NCI-H2227 treated with DMSO at 0.1 percent for 48 hours (cell line): Measurements from ENCODE around the gene SMIM45.
A peak's percentile ranks its signal among the peaks of the same experiment; 100 is the strongest.

Experiments
- DNase-seq: peaks from one replicate; lab custom pipeline; 2025; lab: John Stamatoyannopoulos, UW

Gene SMIM45

DNA sequence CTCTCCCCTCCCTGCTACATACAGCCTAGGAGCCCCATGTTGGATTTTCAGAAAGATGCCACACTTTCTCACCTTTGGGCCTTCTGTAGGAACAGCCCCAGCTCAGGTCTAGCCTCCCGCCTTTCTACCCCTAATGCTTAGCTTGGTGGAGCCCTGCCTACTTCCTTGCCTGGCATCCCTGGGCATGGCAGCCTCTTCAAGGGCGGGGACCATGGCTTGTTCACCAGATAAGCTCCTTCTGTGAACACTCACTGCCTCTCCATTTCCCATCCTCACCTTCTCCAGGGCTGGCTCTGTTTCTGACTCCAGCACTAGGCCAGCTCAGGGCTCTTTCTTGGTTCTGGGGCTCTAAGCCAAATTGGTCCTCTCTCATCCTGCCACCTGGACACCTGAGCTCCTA, 18.7 kb downstream of the SMIM45 start:
- DNase-seq = no peak

DNA sequence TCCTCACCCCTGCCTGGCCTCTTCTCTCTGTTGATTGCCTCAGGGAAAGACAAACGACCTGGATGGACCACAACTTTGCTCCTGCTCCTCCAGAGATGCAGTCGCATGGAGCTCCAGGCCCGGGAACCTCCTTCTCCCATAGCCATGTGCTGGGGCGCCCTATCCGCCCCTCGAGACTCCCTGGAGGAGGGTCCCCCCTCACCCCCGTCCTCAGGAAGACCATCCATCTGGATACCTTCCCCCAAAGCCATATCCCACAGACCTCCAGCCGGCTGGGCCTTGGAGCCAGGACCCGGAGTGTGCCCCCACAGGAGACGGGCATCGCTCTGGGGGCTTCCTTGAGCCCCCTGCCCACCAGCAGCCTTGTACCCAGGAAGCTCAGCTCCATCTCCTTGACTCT, 19.5 kb downstream of the SMIM45 start:
- no peak for DNase-seq

DNA sequence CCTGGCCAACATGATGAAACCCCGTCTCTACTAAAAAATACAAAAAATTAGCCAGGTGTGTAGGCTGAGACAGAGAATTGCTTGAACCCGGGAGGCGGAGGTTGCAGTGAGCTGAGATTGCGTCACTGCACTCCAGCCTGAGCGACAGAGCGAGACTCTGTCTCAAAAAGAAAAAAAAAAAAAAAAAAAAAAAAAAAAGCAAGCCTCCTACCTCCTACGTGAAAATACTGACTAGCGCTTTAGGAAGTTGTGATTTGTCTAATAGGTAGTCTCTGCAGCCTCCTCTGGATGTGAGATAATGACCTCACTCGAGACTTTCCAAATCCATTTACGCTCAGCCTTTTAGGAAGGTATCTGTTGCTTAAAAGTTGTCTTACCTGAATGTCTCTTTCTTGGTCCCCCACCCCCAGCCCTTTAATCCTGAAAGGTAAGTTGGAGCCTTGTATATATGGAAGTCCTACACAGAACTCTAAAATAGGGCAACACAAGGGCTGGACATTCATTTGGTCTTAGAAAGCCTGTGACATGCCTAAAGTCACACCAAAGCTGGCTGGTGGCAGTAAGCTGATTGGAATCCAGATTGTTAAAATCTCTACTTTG, 22.8 kb downstream of the SMIM45 start:
- DNase-seq = no peak

GRCh38 chr22:41975299-41976069, 23.5 kb downstream of the SMIM45 start:
- no peak for DNase-seq

GRCh38 chr22:41976070-41976901, 24.3 kb downstream of the SMIM45 start:
- DNase-seq = peak; percentile 9

- no peak for DNase-seq
These were observed 25.1 kb downstream of the SMIM45 start for GRCh38 chr22:41976961-41977566.

- DNase-seq = no peak
These were observed 26.8 kb downstream of the SMIM45 start for GRCh38 chr22:41978732-41979131.

GRCh38 chr22:41979423-41980250, 27.7 kb downstream of the SMIM45 start:
- DNase-seq = no peak

- DNase-seq = no peak
These were observed 30.9 kb downstream of the SMIM45 start for GRCh38 chr22:41982865-41983264.

- no peak for DNase-seq
These were observed 31.8 kb downstream of the SMIM45 start for GRCh38 chr22:41983513-41984405.

GRCh38 chr22:41987276-41987675, 35.3 kb downstream of the SMIM45 start:
- DNase-seq = no peak

DNA sequence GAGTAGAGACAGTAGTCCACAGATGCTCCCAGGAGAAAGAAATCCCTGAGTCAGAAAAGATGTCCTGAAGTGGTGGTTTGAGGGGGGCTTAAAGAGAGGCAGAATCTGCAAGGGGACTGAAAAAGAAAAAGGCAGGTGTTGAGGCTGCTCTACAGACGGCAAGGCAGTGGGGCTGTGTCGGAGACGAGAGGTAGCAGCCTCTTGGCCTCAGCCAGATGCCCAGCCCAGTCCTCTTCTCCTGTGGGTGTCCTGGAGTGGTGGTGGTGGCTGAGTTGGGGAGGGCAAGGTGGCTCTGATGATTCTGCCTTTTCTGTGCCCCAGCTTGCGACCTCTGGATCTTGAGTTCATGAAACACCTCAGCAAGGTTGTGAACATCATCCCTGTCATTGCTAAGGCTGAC, 37.3 kb downstream of the SMIM45 start:
- DNase-seq = no peak

- no peak for DNase-seq
These were observed 39.2 kb downstream of the SMIM45 start for GRCh38 chr22:41991111-41991510.

- DNase-seq = no peak
These were observed 40.5 kb downstream of the SMIM45 start for GRCh38 chr22:41992496-41992895.

- DNase-seq = no peak
These were observed 43.3 kb downstream of the SMIM45 start for GRCh38 chr22:41995211-41995610.

DNA sequence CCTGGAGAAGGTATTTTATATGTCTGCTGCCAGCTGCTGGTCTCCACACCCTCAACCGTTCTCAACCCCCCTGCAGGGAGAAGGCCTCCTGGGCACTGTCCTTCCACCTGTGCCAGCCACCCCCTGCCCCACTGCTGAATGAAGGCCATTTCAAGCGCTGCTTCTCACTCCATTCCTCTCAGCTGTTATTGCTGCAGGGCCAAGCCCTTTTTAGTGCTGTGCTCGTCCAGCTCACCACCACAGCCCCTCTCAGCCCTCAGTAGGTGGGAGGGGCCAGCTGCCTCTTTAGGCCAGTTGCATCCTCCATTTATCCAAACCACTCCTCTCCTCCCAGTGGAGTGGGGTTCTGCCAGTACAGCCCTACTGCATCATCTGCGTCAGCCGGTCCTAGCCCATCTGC, 44.9 kb downstream of the SMIM45 start:
- no peak for DNase-seq

DNA sequence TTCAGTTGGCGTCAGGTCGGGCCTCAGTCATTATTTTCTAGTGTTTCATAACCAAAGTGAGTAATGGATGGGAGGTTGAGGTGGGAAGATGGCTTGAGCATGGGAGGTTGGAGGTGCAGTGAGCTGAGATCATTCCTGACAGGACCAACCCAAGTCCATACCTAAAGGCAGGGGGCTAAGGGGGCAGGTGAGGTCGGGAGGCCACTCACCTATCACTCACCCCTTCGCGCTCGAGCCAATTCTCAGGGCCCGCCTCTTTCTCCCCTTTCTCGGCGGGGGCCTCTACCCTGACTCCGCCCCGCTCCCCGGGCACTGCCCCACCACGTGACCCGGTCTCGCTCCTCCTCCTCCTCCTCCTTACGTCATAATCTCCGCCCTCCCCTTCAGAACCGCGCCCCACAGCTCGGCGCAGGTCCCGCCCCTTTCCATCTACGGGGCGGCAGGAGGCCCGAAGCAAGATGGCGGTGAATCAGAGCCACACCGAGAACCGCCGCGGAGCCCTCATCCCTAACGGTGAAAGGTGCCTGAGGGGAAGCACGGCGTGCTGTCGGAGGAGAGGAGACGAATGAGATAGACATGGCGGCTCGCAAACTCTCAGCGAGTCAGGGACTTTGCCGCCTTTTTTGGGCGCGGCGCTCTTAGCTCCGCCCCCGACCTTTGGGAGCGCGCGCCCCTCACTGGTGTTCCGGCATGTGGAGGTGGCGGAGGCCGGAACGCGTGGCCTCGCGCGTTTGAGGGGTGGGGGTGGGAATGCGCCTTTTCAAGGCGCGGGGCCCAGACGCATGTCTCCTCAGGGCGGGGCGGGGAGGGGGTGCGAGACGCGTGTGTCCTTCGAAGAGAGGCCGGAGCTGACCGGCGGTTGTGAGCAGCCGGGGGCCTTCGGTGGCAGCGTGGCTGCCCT, 46.7 kb downstream of the SMIM45 start, which contains the start of gene WBP2NL:
Gene WBP2NL, plus strand, starts transcription at position 428 of the 901 bp plus-strand sequence. Its CDS starts 31 bp downstream, at position 459.
- DNase-seq = no peak

DNA sequence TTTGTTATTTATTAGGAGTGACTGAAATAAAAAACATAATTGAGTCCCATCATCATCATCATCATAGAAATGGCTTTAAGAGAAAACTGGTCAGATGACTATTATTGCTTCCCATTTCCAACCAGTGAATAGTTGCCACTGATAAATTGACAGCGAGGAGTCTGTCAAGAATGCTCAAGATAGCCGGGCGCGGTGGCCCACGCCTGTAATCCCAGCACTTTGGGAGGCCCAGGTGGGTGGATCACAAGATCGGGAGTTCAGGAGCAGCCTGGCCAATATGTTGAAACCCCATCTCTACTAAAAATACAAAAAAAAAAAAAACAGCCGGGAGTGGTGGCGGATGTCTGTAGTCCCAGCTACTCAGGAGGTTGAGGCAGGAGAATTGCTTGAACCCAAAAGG, 48.5 kb downstream of the SMIM45 start:
- no peak for DNase-seq

DNA sequence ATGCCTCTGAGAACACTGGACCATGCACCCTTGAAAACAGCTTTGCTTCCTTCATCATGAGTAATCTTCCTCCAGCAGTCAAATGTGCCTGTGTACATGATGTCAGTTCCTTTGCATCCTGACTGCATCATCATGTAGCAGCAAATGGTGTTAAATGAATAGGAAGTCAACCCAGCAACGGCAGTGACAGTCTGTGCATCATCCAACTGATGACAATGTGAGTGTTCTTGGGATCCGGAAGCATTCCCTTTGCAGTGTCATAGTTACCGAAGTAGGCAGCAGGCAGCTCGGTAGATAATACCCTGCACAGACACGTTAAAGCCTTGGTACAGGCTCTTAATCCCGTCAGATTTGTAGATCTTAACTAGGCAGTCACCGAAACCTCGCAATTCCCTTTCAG, 49.2 kb downstream of the SMIM45 start:
- DNase-seq = no peak
